Measurements from ENCODE around the gene BCAT1.

Gene BCAT1

DNA sequence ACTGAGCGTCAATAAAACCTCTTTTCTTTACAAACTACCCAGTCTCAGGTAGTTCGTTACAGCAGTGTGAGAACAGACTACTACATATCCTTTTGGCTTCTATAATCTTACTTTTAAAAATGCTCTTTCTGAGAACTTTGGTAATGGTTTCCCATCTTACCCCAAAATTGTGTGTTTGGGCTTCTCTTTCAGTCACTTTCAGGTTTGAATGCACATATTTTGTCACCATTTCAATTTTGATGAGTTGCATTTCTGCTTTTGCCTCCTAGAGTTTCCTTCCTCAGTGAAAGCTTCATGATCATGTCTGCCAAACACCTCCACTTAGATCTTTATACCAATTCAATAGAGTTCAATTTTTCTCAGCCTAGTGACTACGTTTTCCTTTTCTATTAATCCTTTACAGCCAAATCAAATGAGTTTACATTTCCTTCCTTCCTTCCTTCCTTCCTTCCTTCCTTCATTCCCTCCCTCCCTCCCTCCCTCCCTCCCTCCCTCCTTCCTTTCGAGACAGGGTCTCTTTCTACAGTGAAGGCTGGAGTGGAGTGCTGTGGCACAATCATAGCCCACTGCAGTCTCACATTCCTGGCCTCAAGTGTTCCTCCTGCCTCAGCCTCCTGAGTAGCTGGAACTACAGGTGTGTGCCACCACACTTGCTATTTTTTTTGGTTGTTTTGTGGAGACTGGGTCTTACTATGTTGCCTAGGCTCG is 124.9 kb downstream of the BCAT1 start:
- DNase-seq (ENCODE audit: low spot score) = no peak
- TF ChIP-seq, protein P1, sequence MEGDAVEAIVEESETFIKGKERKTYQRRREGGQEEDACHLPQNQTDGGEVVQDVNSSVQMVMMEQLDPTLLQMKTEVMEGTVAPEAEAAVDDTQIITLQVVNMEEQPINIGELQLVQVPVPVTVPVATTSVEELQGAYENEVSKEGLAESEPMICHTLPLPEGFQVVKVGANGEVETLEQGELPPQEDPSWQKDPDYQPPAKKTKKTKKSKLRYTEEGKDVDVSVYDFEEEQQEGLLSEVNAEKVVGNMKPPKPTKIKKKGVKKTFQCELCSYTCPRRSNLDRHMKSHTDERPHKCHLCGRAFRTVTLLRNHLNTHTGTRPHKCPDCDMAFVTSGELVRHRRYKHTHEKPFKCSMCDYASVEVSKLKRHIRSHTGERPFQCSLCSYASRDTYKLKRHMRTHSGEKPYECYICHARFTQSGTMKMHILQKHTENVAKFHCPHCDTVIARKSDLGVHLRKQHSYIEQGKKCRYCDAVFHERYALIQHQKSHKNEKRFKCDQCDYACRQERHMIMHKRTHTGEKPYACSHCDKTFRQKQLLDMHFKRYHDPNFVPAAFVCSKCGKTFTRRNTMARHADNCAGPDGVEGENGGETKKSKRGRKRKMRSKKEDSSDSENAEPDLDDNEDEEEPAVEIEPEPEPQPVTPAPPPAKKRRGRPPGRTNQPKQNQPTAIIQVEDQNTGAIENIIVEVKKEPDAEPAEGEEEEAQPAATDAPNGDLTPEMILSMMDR (IDR thresholded peaks at IDR 0.05) = no peak
- Histone ChIP-seq H3K4me3 (no peak overlapping the region), H3K27ac (no peak overlapping the region)

DNA sequence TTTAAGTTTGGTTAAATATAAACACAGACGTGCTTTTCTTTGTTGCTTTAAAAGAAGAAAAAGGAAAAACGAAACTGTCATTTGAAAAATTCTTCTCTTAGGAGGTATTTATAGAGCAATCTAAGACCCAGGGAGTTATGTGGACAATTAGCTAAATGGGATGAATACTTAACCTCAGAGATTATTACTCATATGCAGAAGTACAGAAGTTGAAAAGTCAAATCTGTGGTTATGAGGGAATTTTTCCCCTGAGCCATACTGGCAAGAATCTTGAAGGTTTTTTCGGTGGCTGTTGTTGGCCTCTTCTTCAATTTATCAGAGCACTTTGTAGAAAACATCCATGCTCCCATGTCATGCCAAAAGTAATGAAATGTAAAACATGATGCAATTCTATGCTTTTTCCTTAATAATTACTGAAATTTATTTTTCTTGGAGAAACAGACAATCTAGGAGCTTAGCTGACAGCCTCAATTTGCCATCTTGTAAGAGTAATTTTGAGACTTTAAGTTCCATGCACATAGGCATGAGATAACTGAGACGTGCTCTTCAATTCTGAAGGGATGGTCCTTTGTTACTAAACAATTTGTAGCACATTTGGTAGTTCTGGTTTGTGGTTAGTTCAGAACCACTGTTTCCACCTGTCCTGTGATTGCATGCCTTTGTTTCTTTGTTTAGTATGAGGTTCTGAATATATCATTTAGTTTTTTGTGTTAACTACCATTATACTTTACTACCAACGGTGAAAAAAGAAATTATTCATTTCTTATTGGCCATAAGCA is 126.6 kb downstream of the BCAT1 start:
- DNase-seq (ENCODE audit: low spot score) = no peak
- TF ChIP-seq, protein P1 (IDR thresholded peaks at IDR 0.05) = no peak
- H3K4me3 ChIP-seq = no peak overlapping the region
- no peak overlapping the region for H3K27ac ChIP-seq

DNA sequence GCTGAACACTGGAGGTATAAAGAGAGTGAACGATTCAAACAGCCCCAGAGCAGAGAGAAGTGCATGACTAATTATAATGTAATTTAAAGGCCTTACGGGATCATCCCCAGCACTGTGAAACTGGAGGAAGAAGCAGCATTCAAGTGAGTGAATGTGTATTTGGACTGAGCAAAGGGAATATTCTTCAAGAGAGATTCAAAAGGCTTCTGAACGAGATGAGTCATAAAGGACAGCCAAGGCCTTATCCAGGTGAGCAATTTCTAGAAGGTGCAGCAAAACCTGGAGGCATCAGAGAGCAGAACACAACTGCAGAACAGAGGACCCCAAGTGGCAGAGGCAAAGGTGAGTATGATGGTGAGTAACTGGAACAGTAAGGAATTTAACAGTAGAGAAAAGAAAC is 127.2 kb downstream of the BCAT1 start:
- TF ChIP-seq, protein P1 (IDR thresholded peaks at IDR 0.05) = no peak
- Histone ChIP-seq H3K4me3 (no peak overlapping the region), H3K27ac (no peak overlapping the region)
- DNase-seq (ENCODE audit: low spot score) = no peak

DNA sequence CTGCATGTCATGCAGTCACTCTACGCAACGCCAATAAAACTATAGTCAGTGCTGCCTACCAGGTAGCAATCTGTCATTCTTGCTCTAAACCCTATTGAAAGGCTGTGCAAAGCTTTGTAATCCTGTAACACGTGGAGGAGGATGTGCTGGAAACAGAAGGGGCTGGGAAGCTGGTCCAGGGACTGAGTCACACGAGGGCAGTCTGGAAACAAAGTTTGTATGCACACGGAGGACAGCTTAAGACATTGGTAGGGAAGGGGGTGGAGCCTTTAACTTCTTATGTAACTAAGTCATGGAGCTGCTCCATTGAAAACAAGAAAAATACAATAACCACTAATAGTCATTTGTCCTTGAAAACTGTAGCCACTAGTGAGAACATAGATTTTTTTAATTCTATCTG is 128.0 kb downstream of the BCAT1 start:
- DNase-seq (ENCODE audit: low spot score) = no peak
- no peak overlapping the region for H3K27ac ChIP-seq
- no peak overlapping the region for H3K4me3 ChIP-seq
- TF ChIP-seq, protein P1 (IDR thresholded peaks at IDR 0.05) = no peak

DNA sequence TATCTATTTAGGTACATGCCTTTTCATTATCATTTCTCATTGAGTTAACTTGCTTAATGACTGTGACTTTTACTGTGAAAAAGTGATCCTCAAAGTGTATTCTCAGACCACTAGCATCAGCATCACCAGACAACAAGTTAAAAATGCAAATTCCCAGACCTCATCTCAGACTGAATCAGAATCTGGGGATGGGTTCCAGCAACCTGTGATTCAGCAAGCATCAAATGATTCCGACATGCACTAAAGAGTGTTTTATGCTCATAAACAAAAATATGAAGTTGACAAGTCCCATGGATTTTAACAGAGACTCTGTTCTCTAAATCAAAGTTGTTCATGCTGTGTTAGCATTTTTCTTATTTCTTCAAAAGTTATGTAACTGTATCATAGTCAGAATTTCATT is 130.6 kb downstream of the BCAT1 start:
- Histone ChIP-seq H3K4me3 (no peak overlapping the region), H3K27ac (no peak overlapping the region)
- TF ChIP-seq, protein P1 (IDR thresholded peaks at IDR 0.05) = no peak
- no peak for DNase-seq (ENCODE audit: low spot score)

DNA sequence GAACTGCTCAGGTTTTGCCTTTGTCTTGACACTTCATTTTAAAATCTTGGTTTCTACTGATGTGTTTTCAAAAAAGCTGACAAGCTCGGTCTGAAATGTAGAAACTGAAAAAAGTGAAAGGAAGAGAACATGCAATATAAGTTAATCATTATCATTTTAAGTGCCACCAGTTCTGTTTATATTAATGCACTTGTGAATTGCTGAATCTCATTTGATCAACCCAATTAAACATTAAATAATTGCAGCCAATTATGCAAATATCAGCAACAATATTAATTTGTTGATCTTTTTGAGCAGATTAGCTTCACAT is 133.8 kb downstream of the BCAT1 start:
- Histone ChIP-seq H3K4me3 (no peak overlapping the region), H3K27ac (no peak overlapping the region)

More for the DNA sequence above, 133.8 kb downstream of the BCAT1 start:
- TF ChIP-seq, protein P1 (IDR thresholded peaks at IDR 0.05) = no peak
- DNase-seq (ENCODE audit: low spot score) = no peak
